Measurements from ENCODE around the gene BCL7A.

- TF ChIP-seq CTCF (conservative IDR thresholded peaks at IDR 0.05) (no peak), EZH2 (IDR thresholded peaks at IDR 0.05; ENCODE audit: low read depth) (no peak)
These were observed 15.3 kb upstream of the BCL7A start for GRCh38 chr12:122006186-122006926.

Measured in PC-9 (cell line).